H1 (cell line): ENCODE data around the gene PDYN. TPM values are rescaled to one million over a fixed set of nuclear protein-coding genes. Genes with fewer than 3 reads are reported as not detected.

Source experiments
- CTCF ChIA-PET: fragments of 300-600 bp; sonication (Branson Sonifier 250); formaldehyde crosslinking; loops from one replicate; lab custom pipeline; 2021; ENCODE audit not compliant: partially characterized antibody; lab: Charles Lee
- POLR2A ChIA-PET: fragments of 300-600 bp; sonication (Branson Sonifier 250); formaldehyde crosslinking; loops from one replicate; lab custom pipeline; 2021; ENCODE audit warnings: inconsistent platforms; ENCODE audit not compliant: partially characterized antibody; lab: Charles Lee
- DNase-seq, 2 experiments: peaks; one replicate each; pipeline versions ENCODE4 v3.0.0 to v3.0.0-alpha.2; 2010 to 2022; ENCODE audit warnings: low spot score in 2 of 2, low read depth in 1 of 2, mixed read lengths in 1 of 2
- FAIRE-seq: peaks from 2 replicates; lab custom pipeline; 2011; peaks lifted over from hg19 to GRCh38; lab: Jason Lieb, UNC
- H2AFZ ChIP-seq: 2 replicates; pipeline ENCODE4 v1.8.1; 2012; ENCODE audit warnings: low read length, inconsistent platforms
- H2AK5ac ChIP-seq: 2 replicates; pipeline ENCODE4 v1.6.1; 2013; ENCODE audit warnings: low read depth, low read length
- H2BK120ac ChIP-seq: replicated peaks from 2 replicates; pipeline ENCODE3; 2013; ENCODE audit warnings: low read depth, low read length, inconsistent platforms
- H2BK12ac ChIP-seq: 2 replicates; pipeline ENCODE4 v1.6.1; 2013; ENCODE audit warnings: low read depth, low read length
- H2BK15ac ChIP-seq: 2 replicates; pipeline ENCODE4 v1.6.1; 2013; ENCODE audit warnings: low read length
- H2BK20ac ChIP-seq: 2 replicates; pipeline ENCODE4 v1.6.1; 2013; ENCODE audit warnings: low read length
- H2BK5ac ChIP-seq: 2 replicates; pipeline ENCODE4 v1.6.1; 2013; ENCODE audit warnings: low read depth, low read length
- H3K14ac ChIP-seq: 2 replicates; pipeline ENCODE4 v1.6.1; 2013; ENCODE audit warnings: inconsistent platforms; ENCODE audit not compliant: insufficient read length
- H3K18ac ChIP-seq: 2 replicates; pipeline ENCODE4 v1.6.1; 2013; ENCODE audit warnings: low read length; ENCODE audit errors: extremely low read depth
- H3K23ac ChIP-seq: 2 replicates; pipeline ENCODE4 v1.6.1; 2013; ENCODE audit warnings: inconsistent platforms; ENCODE audit not compliant: insufficient read length
- H3K23me2 ChIP-seq: 2 replicates; pipeline ENCODE4 v1.6.1; 2013; ENCODE audit warnings: low read depth, low read length
- H3K27ac ChIP-seq: 2 replicates; pipeline ENCODE4 v1.6.1; 2011; ENCODE audit warnings: low read depth, low read length, inconsistent platforms
- H3K27me3 ChIP-seq, 4 experiments: replicated peaks in 1 of 4; 1 replicate in 1 of 4; 2 replicates in 3 of 4; pipeline versions ENCODE4 v1.6.1 to v1.8.1; 2011 to 2013; ENCODE audit warnings: low read length in 3 of 4, mild to moderate bottlenecking in 3 of 4, inconsistent platforms in 2 of 4, mixed read lengths in 2 of 4, moderate library complexity in 1 of 4; ENCODE audit not compliant: control insufficient read depth in 3 of 4, insufficient read depth in 3 of 4; ENCODE audit errors: extremely low read depth in 1 of 4
- H3K36me3 ChIP-seq, 4 experiments: 2 replicates each; pipeline versions ENCODE4 v1.6.1 to v1.8.1; 2011 to 2013; ENCODE audit warnings: mild to moderate bottlenecking in 4 of 4, low read length in 3 of 4, moderate library complexity in 2 of 4, control low read depth in 1 of 4, inconsistent platforms in 1 of 4; ENCODE audit not compliant: insufficient read depth in 4 of 4, control insufficient read depth in 2 of 4
- H3K4ac ChIP-seq: replicated peaks from 2 replicates; pipeline ENCODE3; 2013; ENCODE audit warnings: low read length, low read depth, mixed read lengths, inconsistent platforms; ENCODE audit not compliant: insufficient read length
- H3K4me1 ChIP-seq, 4 experiments: replicated peaks in 1 of 4; 1 replicate in 1 of 4; 2 replicates in 3 of 4; pipeline versions ENCODE4 v1.6.1 to v1.8.1; 2011 to 2013; ENCODE audit warnings: low read length in 3 of 4, inconsistent platforms in 2 of 4, mixed read lengths in 1 of 4; ENCODE audit not compliant: insufficient read depth in 4 of 4, control insufficient read depth in 3 of 4
- H3K4me2 ChIP-seq, 2 experiments: 2 replicates each; pipeline versions ENCODE4 v1.6.1 to v1.8.1; 2011 to 2013; ENCODE audit warnings: low read depth in 2 of 2, low read length in 2 of 2, control low read depth in 1 of 2, inconsistent platforms in 1 of 2, mild to moderate bottlenecking in 1 of 2; ENCODE audit not compliant: insufficient read depth in 1 of 2
- H3K4me3 ChIP-seq, 4 experiments: fragments of 200-600, 300-600 bp in 1 of 4; sonication (generic), shearing (Covaris generic), sonication (Bioruptor Twin) in 1 of 4; 2 replicates each; pipeline versions ENCODE4 v1.5.1 to v1.8.1; 2011 to 2016; ENCODE audit warnings: low read length in 4 of 4, low read depth in 3 of 4, control low read depth in 2 of 4, inconsistent platforms in 2 of 4, mild to moderate bottlenecking in 2 of 4, mixed read lengths in 1 of 4, moderate library complexity in 1 of 4; ENCODE audit not compliant: insufficient read depth in 2 of 4; ENCODE audit errors: extremely low read depth in 1 of 4
- H3K56ac ChIP-seq: replicated peaks from 2 replicates; pipeline ENCODE3; 2013; ENCODE audit warnings: low read depth, mild to moderate bottlenecking, mixed read lengths, low read length, inconsistent platforms; ENCODE audit not compliant: insufficient read length
- H3K79me1 ChIP-seq: 2 replicates; pipeline ENCODE4 v1.6.1; 2013; ENCODE audit warnings: low read depth, low read length, control low read depth
- H3K79me2 ChIP-seq, 2 experiments: 2 replicates each; pipeline versions ENCODE4 v1.6.1 to v1.8.1; 2012 to 2013; ENCODE audit warnings: low read length in 2 of 2, mild to moderate bottlenecking in 2 of 2, inconsistent platforms in 1 of 2; ENCODE audit not compliant: insufficient read depth in 2 of 2, control insufficient read depth in 1 of 2
- H3K9ac ChIP-seq, 4 experiments: replicated peaks in 1 of 4; 1 replicate in 1 of 4; 2 replicates in 3 of 4; pipeline versions ENCODE4 v1.6.1 to v1.8.1; 2011 to 2013; ENCODE audit warnings: low read depth in 3 of 4, low read length in 3 of 4, control low read depth in 2 of 4, mild to moderate bottlenecking in 2 of 4, moderate library complexity in 2 of 4, inconsistent platforms in 1 of 4; ENCODE audit errors: extremely low read depth in 1 of 4
- H3K9me3 ChIP-seq, 2 experiments: 2 replicates each; pipeline versions ENCODE4 v1.6.1 to v1.8.1; 2012 to 2013; ENCODE audit warnings: mild to moderate bottlenecking in 2 of 2, moderate library complexity in 2 of 2, control low read depth in 1 of 2, inconsistent platforms in 1 of 2, low read depth in 1 of 2, low read length in 1 of 2, mixed read lengths in 1 of 2; ENCODE audit not compliant: insufficient read depth in 2 of 2
- H4K20me1 ChIP-seq, 2 experiments: replicated peaks in 1 of 2; 2 replicates each; pipeline versions ENCODE3 to v1.8.1; 2011 to 2013; ENCODE audit warnings: inconsistent platforms in 2 of 2, low read length in 2 of 2, mild to moderate bottlenecking in 1 of 2; ENCODE audit not compliant: insufficient read depth in 2 of 2, control insufficient read depth in 1 of 2
- H4K5ac ChIP-seq: 2 replicates; pipeline ENCODE4 v1.6.1; 2013; ENCODE audit warnings: low read length, low read depth, mixed read lengths, inconsistent platforms; ENCODE audit not compliant: insufficient read length
- H4K8ac ChIP-seq: 2 replicates; pipeline ENCODE4 v1.8.0; 2013; ENCODE audit warnings: mild to moderate bottlenecking, moderate library complexity, low read length, inconsistent platforms; ENCODE audit not compliant: insufficient read depth; ENCODE audit errors: extremely low read depth
- H4K91ac ChIP-seq: replicated peaks from 2 replicates; pipeline ENCODE3; 2013; ENCODE audit warnings: low read length, mixed read lengths, inconsistent platforms; ENCODE audit not compliant: insufficient read length
- ASH2L ChIP-seq: fragments of 200-600, 300-600 bp; sonication (generic); IDR thresholded peaks from one replicate; pipeline ENCODE4 v1.7.1; 2017; ENCODE audit warnings: low read length
- CHD1 ChIP-seq: IDR thresholded peaks from 2 replicates; pipeline ENCODE4 v1.6.1; 2012; ENCODE audit warnings: low read depth, low read length, improper control_type of control experiment
- EZH2 ChIP-seq: fragments of 200-600 bp; sonication (generic); IDR thresholded peaks from 2 replicates; pipeline ENCODE4 v1.7.1; 2012; ENCODE audit warnings: low read depth, mild to moderate bottlenecking, moderate library complexity, low read length, inconsistent platforms; ENCODE audit not compliant: severe bottlenecking
- GABPA ChIP-seq: IDR thresholded peaks from 2 replicates; pipeline ENCODE4 v1.6.1; 2011; ENCODE audit warnings: mild to moderate bottlenecking, low read length, moderate library complexity, borderline replicate concordance; ENCODE audit not compliant: insufficient read depth
- POLR2A ChIP-seq, 2 experiments: IDR thresholded peaks; 1 replicate in 1 of 2; 2 replicates in 1 of 2; pipeline ENCODE4 v1.6.1; 2011; ENCODE audit warnings: low read depth in 2 of 2, low read length in 2 of 2, mild to moderate bottlenecking in 2 of 2; ENCODE audit errors: control extremely low read depth in 1 of 2
- POLR2AphosphoS5 ChIP-seq: IDR thresholded peaks from 2 replicates; pipeline ENCODE4 v1.6.1; 2011; ENCODE audit warnings: low read depth, low read length
- RNF2 ChIP-seq: fragments of 200-900, 300-1000 bp; sonication (generic); IDR thresholded peaks from 2 replicates; pipeline ENCODE4 v1.7.1; 2016; ENCODE audit warnings: borderline replicate concordance, low read depth, mild to moderate bottlenecking, antibody characterized with exemption, low read length; ENCODE audit not compliant: poor library complexity, severe bottlenecking; ENCODE audit errors: missing control alignments
- SIN3A ChIP-seq, 2 experiments: IDR thresholded peaks in 1 of 2; conservative IDR thresholded peaks in 1 of 2; 2 replicates each; pipeline ENCODE4 v1.6.1; 2011 to 2012; ENCODE audit warnings: low read length in 2 of 2, improper control_type of control experiment in 1 of 2, low read depth in 1 of 2, mild to moderate bottlenecking in 1 of 2
- SIRT6 ChIP-seq: IDR thresholded peaks from one replicate; pipeline ENCODE4 v1.7.1; 2012; ENCODE audit warnings: low read length, inconsistent platforms
- SUZ12 ChIP-seq: fragments of 200-600 bp; sonication (generic); IDR thresholded peaks from 2 replicates; pipeline ENCODE4 v1.6.1; 2012; ENCODE audit warnings: mild to moderate bottlenecking, inconsistent platforms, low read length, moderate library complexity, mixed read lengths
- TAF1 ChIP-seq: IDR thresholded peaks from 2 replicates; pipeline ENCODE4 v1.6.1; 2011; ENCODE audit warnings: mild to moderate bottlenecking, low read depth, low read length
- TBP ChIP-seq: IDR thresholded peaks from 2 replicates; pipeline ENCODE4 v1.6.1; 2011; ENCODE audit warnings: low read depth, low read length, improper control_type of control experiment
- TCF12 ChIP-seq: IDR thresholded peaks from 2 replicates; pipeline ENCODE4 v1.6.1; 2011; ENCODE audit warnings: low read depth, mild to moderate bottlenecking, low read length
- WGBS, 2 experiments: shearing (Covaris generic) in 1 of 2; methylation state at CpG; one replicate each; pipeline versions ENCODE4 v1.1.6 to v1.1.7; 2013 to 2015; ENCODE audit warnings: low lambda C conversion rate in 2 of 2, mixed read lengths in 2 of 2, inconsistent platforms in 1 of 2, low coverage in 1 of 2, missing lambda C conversion rate in 1 of 2; ENCODE audit not compliant: insufficient replicate concordance in 2 of 2, insufficient coverage in 1 of 2, insufficient read length in 1 of 2; ENCODE audit errors: extremely low coverage in 1 of 2, missing lambda C conversion rate in 1 of 2; 5-methylcytosine and 5-hydroxymethylcytosine counted together
- polyA plus RNA-seq, 7 experiments: library from polyadenylated mRNA; depleted of rRNA in 3 of 7; stranded (reverse) in 5 of 7; unstranded in 2 of 7; fragments of >200 nt in 5 of 7; fragments of 200-250 nt in 2 of 7; gene quantifications; 1 replicate in 5 of 7; 2 replicates in 1 of 7; 4 replicates in 1 of 7; pipeline versions ENCODE4 v1.2.1 to v1.2.3, GENCODE V29; 2011 to 2013; ENCODE audit warnings: missing spikeins in 2 of 7, mixed read lengths in 2 of 7
- total RNA-seq: library from RNA; stranded (reverse); fragmentation: NEBNext Ultra II Directional; extraction: Animal tissue kit (Norgen Biotek cat#: 25700); gene quantifications from 2 replicates; pipeline ENCODE4 v1.2.1, GENCODE V29; 2021

PDYN gene
- total and polyA plus RNA-seq, 2 of the 8 experiments (the other 6 are each of a cell fraction or from before 2014, with no cell fraction given) = 0.54 to 0.60 TPM

GRCh38 chr20:2000285-2000684 is 6.4 kb upstream of the PDYN start:
- Histone ChIP-seq H3K4me1 (peaks cover 0 to 11% (median 3%) of the 10 kb centered on the region in 4 experiments; a peak in 3 of 7 replicates), H2AFZ (no peak overlapping the region), H4K20me1 (no peaks in the 10 kb centered on the region), H2AK5ac (no peak overlapping the region)
- FAIRE-seq = no peak
- TF ChIP-seq TCF12 (no peak), SUZ12 (no peak), GABPA (no peak), SIRT6 (no peak), POLR2AphosphoS5 (no peak), ASH2L (no peak), RNF2 (no peak), TBP (no peak), TAF1 (no peak), EZH2 (no peak), CHD1 (no peak), SIN3A (conservative IDR thresholded peaks at IDR 0.05 in 1 of 2, IDR thresholded peaks at IDR 0.05 in 1 of 2; ENCODE audit: low read depth in 1 of 2, low read length in 2 of 2) (no peak), POLR2A (IDR thresholded peaks at IDR 0.05; ENCODE audit: control extremely low read depth in 1 of 2, low read depth in 2 of 2, low read length in 2 of 2) (no peak)
- TF ChIP-seq, all 59 proteins: peak for 0
- Histone ChIP-seq H3K23me2 (no peaks in the 10 kb centered on the region; the same call in 1 of the 2 replicates), H3K9me3 (no peaks in the 10 kb centered on the region), H3K27ac (no peak overlapping the region), H3K56ac (no peak overlapping the region), H2BK120ac (no peak overlapping the region), H4K8ac (no peak overlapping the region), H3K79me2 (no peaks in the 10 kb centered on the region), H3K14ac (no peak overlapping the region), H3K23ac (no peak overlapping the region), H4K91ac (no peak overlapping the region), H3K27me3 (peaks cover 0 to 2% (median 0%) of the 10 kb centered on the region in 4 experiments; a peak in 1 of 7 replicates), H3K36me3 (no peaks in the 10 kb centered on the region), H3K4me2 (no peak overlapping the region), H3K18ac (no peak overlapping the region), H3K4me3 (no peak overlapping the region), H2BK5ac (no peak overlapping the region), H3K4ac (no peak overlapping the region), H3K79me1 (no peaks in the 10 kb centered on the region), H2BK12ac (no peak overlapping the region), H2BK15ac (no peak overlapping the region), H4K5ac (no peak overlapping the region), H2BK20ac (no peak overlapping the region), H3K9ac (no peak overlapping the region)
- ChIA-PET POLR2A (no interaction called here), CTCF (interaction anchor here (0.8 to 2.2 kb wide), 2 partner anchors 25 to 35 kb away, joined by 4 to 8 read pairs; no protein-coding TSS in a partner anchor)
- DNase-seq = no peak
- WGBS, 2 experiments = 84% methylated on average over 6 of the region's 6 CpGs; no CpG with 5 or more reads in 1 of the 2 experiments
